ENCODE measurements around the gene CCDC34. TPM values are rescaled to one million over a fixed set of nuclear protein-coding genes. Genes with fewer than 3 reads are reported as not detected.
A peak's percentile ranks its signal among the peaks of the same experiment; 100 is the strongest.

The CCDC34 gene
- total RNA-seq, 4 donors from 2014 or later = 2.6 to 4.8 (median 3.9) TPM; not detected in 1

GRCh38 chr11:27295928-27296327 lies 67.1 kb downstream of the CCDC34 start:
- Histone ChIP-seq H3K27ac (no peak overlapping the region), H3K4me3 (no peak overlapping the region), H3K4me1 (peaks cover 0 to 22% (median 0%) of the 10 kb centered on the region in 4 donors), H3K27me3 (no peaks in the 10 kb centered on the region), H3K9me3 (no peaks in the 10 kb centered on the region), H3K36me3 (no peaks in the 10 kb centered on the region)
- TF ChIP-seq CTCF (IDR thresholded peaks at IDR 0.05) (no peak), POLR2A (IDR thresholded peaks at IDR 0.05) (no peak)
- DNase-seq = no peak

- Histone ChIP-seq H3K4me1 (peaks cover 0 to 22% (median 0%) of the 10 kb centered on the region in 4 donors), H3K9me3 (no peaks in the 10 kb centered on the region), H3K36me3 (no peaks in the 10 kb centered on the region), H3K4me3 (no peak overlapping the region), H3K27ac (peak overlapping the region in 1 of 4 donors; percentile 73), H3K27me3 (no peaks in the 10 kb centered on the region)
- TF ChIP-seq CTCF (IDR thresholded peaks at IDR 0.05) = no peak
- no peak for TF ChIP-seq POLR2A (IDR thresholded peaks at IDR 0.05)
- no peak for DNase-seq
Observed at GRCh38 chr11:27294654-27295053, 68.4 kb downstream of the CCDC34 start.

GRCh38 chr11:27293515-27294417 lies 69.2 kb downstream of the CCDC34 start:
- H3K27ac ChIP-seq = peak overlapping the region in 2 of 4 donors; percentile 67 to 73

GRCh38 chr11:27292637-27293010 lies 70.4 kb downstream of the CCDC34 start:
- TF ChIP-seq CTCF (IDR thresholded peaks at IDR 0.05) (no peak), POLR2A (IDR thresholded peaks at IDR 0.05) (no peak)
- Histone ChIP-seq H3K27me3 (no peaks in the 10 kb centered on the region), H3K36me3 (no peaks in the 10 kb centered on the region), H3K4me1 (peaks cover 0 to 22% (median 0%) of the 10 kb centered on the region in 4 donors), H3K4me3 (no peak overlapping the region), H3K9me3 (no peaks in the 10 kb centered on the region), H3K27ac (peak overlapping the region in 3 of 4 donors; percentile 39 to 73 (median 67))
- DNase-seq = no peak

More at GRCh38 chr11:27293515-27294417, 69.2 kb downstream of the CCDC34 start:
- TF ChIP-seq CTCF (IDR thresholded peaks at IDR 0.05) = no peak
- no peak for TF ChIP-seq POLR2A (IDR thresholded peaks at IDR 0.05)
- no peaks in the 10 kb centered on the region for H3K36me3 ChIP-seq
- no peak overlapping the region for H3K4me3 ChIP-seq
- H3K4me1 ChIP-seq = peaks cover 0 to 22% (median 0%) of the 10 kb centered on the region in 4 donors
- DNase-seq = no peak
- H3K27me3 ChIP-seq = no peaks in the 10 kb centered on the region
- no peaks in the 10 kb centered on the region for H3K9me3 ChIP-seq

GRCh38 chr11:27291954-27292636 lies 70.9 kb downstream of the CCDC34 start:
- H3K36me3 ChIP-seq = no peaks in the 10 kb centered on the region
- H3K4me3 ChIP-seq = no peak overlapping the region
- TF ChIP-seq CTCF (IDR thresholded peaks at IDR 0.05) (peak in 1 of 6 experiments; percentile 21), POLR2A (IDR thresholded peaks at IDR 0.05) (no peak)
- DNase-seq = peak in 2 of 3 donors; percentile 66 to 85
- H3K4me1 ChIP-seq = peaks cover 0 to 22% (median 0%) of the 10 kb centered on the region in 4 donors
- no peaks in the 10 kb centered on the region for H3K27me3 ChIP-seq
- peak overlapping the region in 3 of 4 donors; percentile 39 to 73 (median 67) for H3K27ac ChIP-seq
- no peaks in the 10 kb centered on the region for H3K9me3 ChIP-seq

Data from Peyer's patch (tissue), 4 donors.